HG03095 (cell line): ENCODE results near the gene SMIM24.
A peak's percentile ranks its signal among the peaks of the same experiment; 100 is the strongest.

ENCODE experiments used
- ATAC-seq: cut with Tn5 transposase; IDR thresholded peaks from one replicate; pipeline ENCODE4 v1.9.1; 2021; ENCODE audit warnings: moderate library complexity; ENCODE audit not compliant: unreplicated experiment

The SMIM24 gene

DNA sequence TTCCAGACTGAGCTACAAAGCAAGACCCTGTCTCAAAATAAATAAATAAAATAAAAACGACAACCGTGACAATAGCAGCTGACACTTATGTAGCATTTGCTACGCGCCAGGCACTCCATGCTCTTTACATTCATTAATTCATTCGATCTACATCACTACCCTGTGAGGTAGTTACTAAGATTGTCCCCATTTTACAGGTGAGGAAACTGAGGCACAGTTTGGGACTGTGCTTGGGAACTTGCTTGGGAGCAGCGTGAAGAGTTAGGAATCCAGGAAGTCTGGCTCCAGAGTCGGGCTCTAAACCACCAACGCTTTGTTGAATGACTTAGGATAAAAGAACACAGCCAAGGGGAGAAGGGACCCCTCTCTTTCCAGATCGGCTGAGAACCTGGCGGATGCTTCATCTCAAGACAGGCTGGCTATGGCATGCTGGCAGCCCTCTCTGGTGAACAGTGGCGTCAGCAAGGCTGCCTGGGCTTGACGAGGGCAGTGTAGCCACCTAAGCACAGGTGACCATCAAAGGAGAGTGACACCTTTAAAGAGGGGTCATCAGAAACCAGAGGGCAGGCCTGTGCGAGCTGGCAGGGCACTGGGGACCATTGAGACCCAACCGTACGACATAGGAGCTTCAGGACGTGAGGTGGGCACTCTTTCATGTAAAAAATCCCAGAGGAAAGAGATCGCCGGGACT, 19.6 kb upstream of the SMIM24 start:
- peak; percentile 4 for ATAC-seq

DNA sequence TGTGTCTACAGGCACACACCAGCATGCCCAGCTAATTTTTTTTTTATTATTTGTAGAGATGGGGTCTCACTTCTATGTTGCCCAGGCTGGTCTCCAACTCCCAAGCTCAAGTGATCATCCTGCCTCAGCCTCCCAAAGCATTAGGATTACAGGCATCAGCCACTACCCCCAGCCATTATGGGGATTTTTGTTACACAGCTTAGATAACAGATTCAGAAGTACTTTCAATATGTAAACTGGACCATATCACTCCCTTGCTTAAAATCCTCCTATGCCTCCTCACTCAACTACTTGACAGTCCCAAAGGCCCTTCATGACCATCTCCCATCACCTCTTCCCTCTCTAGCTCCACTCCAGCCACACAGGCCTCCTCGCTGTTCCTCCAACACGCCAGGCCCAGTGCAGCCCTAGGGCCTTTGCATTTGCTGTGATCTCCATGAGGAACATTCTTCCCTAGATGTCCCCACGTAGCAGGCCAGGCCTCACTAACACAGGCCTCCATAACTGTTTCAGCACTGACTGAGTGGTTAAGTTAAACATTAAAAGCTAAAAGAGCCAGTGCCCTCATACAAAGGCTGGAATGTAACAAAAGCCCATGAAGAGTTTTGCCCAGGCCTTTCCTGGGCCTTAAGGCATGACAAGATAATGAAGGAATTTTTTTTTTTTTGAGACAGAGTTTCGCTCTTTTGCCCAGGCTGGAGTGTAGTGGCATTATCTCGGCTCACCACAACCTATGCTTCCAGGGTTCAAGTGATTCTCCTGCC, 17.6 kb upstream of the SMIM24 start:
- no peak for ATAC-seq

DNA sequence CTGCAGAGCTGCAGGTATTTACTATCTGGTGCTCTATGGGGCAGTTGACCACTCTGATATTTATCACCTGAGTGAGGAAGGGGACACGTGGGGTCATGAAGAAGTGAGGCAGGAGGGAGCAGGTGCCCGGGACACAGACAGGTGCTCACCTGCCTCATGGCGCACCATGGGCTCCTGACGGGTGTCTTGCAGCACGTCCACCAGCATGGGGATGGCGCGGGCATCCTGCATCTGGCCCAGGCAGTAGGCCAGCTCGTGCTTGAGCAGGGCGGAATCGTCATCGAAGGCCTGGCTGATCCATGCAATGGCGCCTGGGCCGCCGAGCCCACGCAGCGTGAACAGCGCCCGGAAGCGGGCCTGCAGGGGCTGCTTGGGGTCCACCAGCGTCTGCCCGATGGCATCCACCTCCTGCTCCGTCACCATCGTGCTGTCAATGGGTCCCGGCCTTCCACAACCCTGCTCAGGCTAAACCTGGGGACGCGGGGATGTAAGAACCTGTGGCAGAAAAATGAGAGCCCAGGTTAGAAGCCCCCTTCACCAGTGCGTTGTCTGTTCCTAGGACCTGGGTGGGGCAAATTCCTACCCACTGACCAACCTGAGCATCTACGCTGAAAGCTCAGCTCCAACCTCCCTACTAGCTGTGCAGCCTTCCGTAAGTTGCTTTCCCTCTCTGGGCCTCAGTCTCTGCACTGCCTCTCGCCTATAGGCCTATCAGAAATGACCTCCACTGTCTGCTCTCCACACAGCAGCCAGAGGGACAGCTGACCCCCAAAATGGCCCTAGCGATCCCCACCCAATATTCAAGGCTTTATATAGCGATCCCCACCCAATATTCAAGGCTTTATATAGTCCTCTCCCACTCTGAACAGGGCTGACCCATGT, 16.3 kb upstream of the SMIM24 start:
- no peak for ATAC-seq

DNA sequence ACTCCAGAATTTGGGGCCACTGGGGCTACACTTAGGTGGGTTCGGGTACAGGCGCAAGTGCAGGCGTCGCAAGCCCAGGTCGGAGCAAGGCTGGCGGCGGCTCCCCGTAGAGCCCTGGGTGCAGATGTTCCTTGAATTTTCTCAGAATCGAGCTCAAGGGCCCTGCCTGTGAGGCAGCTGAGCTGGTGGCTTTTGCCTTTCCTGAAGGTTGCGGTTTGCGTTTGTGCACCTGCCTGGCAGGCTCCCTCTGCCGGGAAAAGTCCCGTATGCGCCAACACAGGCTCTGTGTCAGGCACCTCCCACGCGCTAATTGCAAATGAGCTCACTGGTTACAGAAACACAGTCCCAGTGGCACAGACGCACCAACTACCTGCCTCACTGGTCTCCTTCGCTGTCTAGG, 14.2 kb upstream of the SMIM24 start:
- no peak for ATAC-seq

DNA sequence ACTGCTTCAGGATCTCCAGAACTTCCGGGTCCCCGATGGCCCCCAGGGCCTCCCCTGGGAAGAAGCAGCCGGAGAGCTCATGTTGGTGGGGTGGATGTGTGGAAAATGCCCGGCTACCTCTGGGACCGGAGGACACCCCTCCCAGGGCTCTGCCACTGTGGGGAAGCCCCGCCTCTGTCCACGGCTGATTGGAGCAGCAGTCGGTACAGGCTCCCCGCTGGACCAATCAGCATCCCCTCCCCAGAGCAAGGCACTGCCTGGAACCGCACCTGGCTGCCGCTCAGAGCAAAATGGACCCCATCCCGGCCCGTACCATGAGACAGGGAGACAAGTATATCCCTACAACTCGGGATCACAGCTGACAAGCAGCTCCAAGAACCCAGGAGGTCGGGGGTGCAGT, 13.7 kb upstream of the SMIM24 start:
- no peak for ATAC-seq

DNA sequence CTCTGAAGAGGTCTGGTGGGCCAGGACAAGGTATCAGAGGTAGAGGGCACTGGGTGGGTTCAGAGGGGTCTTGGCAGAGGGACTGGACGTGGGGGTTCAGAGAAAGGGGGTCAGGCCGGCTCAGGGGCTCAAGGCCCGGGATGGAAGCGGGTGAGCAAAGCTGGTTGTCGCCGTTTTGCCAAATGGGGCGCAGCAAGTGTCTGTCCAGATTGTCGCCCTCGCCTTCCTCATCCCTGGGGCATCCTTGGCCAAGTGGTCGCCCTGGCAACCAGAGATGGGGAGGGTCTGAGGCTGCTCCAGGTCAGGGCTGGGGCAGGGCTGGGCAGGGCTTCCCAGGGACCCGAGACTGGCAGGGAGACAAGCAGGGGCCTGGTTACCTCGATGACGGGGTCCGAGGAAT, 13.3 kb upstream of the SMIM24 start:
- ATAC-seq, result no peak

DNA sequence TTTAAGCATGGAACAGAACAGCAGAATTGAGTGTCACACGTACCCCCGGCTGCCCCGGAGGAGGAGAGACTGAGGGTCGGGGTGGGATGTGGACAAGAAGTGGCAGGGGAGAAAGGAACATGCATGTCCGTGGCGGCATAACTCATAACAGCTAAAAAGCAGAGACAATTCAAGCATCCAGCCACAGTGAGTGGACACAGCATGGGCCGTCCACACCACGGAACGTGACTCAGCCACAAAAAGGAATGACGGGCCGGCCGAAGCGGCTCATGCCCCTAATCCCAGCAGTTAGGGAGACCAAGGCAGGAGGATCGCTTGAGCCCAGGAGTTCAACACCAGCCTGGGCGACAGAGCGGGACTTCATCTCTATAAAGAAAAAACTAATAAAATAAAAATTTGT, 12.6 kb upstream of the SMIM24 start:
- ATAC-seq, result no peak

DNA sequence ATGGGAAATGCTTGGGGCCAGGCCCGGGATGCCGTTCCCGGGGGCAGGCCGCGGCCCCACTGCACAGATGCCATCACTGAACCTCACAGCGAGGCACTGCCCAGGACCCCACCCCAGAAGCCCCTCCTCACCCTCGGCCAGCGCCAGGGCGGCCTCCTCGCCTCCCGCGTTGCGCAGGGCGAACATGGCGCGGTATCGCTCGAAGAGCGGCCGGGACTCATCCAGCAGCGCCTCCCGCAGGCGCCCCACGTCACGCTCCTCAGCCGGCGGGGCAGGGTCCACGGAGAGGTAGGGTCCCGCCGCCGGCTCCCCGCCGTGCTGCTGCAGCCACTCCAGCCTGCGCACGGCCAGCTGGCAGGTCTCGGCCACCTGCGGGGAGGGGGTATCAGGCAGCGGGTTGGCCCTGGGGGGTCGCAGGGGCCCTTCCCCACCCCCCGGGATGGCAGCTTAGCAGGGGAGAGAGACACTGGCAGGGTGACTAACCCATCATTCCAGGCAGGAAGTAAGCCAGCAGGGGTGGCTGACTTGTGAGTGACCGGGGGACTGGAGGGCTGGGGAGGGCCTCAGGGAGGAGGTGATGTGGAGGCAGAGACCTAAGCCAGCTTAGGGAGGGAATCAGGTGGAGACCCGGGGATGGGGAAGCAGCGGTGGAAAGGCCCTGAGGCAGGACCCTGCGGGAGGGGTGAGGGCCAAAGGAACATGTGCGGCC, 12.0 kb upstream of the SMIM24 start:
- no peak for ATAC-seq

DNA sequence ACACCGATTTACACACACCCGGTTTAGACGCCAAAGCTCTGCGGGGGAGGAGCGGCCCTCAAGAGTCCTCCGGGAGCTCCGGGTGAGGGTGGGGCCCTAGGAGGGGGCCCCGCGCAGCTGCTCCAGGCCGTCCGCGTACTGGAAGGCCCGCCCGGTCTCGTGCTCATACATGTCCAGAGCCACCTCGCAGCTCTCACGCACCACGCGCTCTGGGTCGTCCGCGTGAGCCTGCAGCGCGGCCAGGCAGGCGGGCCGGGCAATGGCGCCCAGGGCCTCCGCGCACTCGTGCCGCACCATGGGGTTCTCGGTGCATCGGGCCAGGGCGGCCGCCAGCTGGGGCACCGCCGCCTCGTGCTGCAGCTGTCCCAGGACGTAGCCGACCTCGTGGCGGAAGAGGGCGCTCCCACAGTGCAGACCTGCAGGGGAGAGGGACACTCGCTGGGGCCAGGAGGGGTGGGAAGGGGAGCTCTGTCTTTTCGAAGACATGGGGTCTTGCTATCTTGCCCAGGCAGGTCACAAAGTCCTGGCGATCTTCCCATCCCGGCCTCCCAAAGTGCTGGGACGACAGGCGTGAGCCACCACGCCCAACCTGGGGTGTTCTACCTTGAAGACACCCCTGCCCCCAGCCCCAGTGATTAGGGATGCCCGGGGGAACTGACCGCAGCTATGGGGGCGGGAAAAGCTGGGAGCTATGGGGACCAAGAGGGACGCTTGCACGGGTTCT, 11.2 kb upstream of the SMIM24 start:
- ATAC-seq, result no peak

DNA sequence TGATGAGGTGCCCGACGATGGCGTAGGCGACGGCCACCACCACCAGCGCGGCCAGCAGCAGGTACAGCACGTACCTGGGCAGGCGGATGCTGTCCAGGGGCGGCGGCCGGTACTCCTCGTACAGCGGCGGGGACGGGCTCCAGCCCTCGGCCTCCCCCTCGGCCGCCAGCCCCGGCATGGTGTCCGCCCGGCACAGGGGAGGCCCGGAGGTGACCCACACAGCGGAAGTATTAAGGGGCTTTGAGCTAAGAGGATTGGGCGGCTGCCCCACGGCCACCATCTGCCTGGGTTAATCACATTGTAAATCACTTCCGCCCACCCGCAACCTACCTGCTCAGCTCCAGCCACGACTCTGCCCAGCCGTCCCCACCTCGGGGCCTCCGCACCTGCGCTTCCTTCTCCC, 2.9 kb upstream of the SMIM24 start, which contains the start of gene SMIM44:
Gene SMIM44 (minus strand): TSS at position 216 of the 403 bp plus-strand sequence. CDS start 38 bp downstream, at position 178.
- ATAC-seq, result no peak

DNA sequence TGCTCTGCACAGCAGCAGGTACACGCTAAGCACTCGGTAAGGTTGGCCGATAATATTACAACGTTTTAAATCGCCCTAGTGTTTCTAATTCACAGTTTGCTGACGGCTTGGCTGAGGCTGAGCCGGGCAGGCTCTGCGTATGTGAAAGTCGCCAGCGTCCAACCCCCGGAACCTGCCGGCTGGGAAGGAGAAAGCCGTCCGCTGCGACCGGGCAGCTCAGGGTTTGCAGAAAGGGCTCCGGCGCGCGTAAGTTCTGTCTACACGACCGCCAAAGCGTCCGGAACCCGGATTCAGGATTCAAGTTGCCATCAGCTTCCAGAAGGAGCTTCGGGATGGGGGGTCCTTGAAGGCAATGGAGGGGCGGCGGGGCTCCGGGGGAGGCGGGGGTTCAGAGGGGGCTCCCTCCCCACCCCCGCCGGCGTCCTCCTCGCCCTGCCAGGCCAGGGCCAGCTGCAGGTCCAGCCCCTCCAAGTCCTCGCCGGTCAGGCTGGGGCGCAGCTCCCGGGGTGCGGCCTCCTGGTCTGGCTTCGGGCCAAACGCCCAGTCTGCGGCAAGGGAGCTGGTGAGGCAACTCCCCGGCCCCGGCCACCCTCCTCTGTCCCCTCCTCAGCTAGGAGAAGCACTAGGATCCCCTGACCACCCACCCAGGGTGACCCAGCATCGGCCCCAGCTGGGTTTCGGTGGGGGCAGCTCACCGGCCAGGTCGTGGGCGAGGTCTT, 2.3 kb upstream of the SMIM24 start:
- no peak for ATAC-seq

DNA sequence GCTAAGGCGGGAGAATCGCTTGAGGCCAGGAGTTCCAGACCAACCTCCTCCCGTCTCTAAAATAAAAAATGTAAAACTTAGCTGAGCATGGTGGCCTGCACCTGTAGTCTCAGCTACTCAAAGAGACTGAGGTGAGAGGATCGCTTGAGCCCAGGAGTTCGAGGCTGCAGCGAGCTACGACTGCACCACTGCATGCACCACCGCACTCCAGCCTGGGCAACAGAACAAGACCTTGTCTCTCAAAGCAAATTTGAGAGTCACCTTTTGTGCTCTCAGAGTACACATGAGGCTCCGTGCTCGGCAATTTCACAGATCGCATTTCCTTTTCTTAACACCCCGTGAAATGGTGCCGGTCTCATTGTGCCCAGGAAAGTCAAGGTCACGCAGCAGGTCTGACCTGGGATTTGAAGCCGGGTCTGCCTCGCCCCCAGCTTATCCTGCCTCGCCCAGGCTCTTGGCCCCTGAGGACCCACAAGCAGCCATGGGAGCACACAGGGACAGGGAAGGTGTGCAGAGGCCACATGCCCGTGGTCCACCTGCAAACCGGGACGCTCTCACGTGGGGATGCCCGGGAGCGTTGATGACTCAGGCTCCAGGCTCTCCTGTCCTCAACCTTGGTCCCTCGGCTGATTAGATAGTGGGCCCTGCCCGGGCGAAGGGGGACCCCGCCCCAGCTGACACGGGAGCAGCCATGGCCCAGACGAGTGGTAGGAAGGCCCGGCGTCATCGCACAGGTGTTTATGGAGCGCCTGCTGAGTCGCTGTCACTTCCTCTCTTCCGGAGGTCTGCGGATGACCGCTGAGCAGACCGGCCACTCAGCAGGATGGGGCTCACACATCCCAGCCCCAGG, 1.1 kb upstream of the SMIM24 start:
- ATAC-seq, result no peak

DNA sequence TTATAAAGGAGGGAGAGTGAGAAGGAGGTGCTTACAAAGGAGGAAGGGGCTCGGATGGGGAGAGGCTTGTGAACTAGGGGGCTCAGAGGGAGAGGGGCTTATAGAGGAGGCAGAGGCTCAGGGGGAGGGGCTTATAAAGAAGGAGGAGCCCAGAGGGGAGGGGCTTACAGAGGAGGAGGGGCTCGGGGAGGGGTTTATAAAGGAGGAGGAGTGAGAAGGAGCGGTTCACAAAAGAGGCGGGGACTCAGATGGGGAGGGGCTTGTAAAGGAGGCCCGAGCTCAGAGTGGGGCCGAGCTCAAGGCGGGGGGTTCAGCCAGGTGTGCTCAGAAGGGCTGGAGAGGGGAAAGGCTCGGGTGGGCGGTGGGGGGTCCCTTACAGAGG, 500 bp downstream of the SMIM24 start:
- ATAC-seq, result no peak

DNA sequence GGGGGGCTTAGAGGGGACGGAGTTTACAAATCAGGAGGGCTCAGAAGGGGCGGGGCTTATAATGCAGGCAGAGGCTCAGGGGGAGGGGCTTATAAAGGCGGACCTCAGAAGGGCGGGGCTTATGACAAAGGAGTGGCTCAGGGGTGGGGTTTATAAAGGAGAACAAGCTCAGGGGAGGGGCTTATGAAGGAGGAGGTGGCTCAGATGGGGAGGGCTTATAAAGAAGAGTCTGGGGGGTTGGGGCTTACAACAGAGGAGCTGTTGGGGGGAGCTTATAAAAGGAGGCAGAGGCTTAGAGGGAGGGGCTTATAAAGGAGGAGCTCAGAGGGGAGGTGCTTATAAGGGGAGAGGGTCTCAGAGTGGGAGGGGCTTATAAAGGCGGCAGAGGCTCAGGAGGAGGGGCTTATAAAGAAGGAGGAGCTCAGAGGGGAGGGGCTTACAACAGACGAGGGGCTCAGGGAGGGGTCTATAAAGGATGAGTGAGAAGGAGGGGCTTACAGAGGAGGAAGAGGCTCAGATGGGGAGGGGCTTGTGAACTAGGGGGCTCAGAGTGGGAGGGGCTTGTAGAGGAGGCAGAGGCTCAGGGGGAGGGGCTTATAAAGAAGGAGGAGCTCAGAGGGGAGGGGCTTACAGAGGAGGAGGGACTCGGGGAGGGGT, 1.0 kb downstream of the SMIM24 start:
- ATAC-seq, result no peak

DNA sequence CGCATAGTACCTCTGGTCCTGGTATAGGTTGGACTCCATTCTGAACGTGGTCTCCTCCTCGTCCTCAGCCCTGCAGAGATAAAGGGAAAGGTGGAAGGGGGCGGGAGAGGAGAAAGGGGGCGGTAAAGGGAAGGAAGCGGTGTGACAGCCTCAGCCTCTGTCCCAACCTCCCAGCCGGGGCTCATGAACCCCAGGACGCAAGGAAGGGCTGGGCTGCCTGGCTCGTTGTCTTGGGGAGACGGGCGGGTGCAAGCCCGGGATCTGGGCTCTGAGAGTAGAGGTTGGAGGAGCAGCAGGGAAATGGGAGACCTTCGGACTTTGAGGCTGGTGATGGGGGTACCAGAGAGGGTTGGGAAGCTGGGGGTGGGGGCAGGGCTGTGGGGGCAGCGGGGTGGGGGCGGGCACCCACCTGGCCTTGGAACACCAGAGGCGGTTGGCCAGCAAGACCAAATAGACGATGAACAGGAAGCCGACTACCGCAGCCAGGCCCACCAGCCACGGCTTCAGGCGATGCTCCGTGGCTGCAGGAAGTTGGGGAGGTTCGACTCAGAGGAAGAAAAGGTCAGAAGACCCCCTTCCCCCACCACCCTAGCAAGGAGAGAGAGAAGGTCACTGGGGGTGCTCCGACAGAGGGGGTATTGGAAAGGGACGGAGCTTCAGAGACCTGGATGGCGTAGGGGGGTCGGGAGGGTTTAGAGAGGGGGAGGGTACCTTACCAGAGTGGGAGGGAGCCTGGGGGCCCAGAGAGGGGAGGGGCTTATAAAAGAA, 1.7 kb downstream of the SMIM24 start:
- no peak for ATAC-seq

DNA sequence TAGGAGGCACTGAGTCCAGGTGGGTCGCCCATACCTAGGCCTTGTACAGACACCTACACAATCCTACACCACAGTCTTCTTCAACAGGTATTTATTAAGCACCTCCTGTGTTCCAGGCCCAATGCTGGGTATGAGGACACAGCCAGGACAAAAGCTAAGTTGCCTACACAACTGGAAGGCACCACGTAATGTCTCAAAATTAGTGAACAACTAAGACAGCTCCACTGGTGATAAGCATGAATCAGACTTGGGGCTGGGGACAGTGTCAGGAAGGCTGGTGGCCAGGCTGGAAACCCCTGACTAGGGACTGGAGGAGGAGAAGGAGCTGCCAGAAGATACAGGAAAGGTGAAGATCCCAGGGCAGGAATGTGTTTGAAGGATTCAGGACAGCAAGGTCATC, 2.4 kb downstream of the SMIM24 start:
- no peak for ATAC-seq

DNA sequence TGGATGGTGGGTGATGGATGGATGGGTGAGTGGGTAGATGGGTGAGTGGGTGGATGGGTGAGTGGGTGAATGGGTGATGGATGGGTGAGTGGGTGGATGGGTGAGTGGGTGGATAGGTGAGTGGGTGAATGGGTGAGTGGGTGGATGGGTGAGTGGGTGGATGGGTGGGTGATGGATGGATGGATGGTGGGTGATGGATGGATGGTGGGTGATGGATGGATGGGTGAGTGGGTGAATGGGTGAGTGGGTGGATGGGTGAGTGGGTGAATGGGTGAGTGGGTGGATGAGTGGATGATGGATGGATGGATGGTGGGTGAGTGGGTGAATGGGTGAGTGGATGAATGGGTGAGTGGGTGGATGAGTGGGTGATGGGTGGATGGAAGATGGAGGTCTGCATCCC, 2.8 kb downstream of the SMIM24 start:
- ATAC-seq, result no peak

DNA sequence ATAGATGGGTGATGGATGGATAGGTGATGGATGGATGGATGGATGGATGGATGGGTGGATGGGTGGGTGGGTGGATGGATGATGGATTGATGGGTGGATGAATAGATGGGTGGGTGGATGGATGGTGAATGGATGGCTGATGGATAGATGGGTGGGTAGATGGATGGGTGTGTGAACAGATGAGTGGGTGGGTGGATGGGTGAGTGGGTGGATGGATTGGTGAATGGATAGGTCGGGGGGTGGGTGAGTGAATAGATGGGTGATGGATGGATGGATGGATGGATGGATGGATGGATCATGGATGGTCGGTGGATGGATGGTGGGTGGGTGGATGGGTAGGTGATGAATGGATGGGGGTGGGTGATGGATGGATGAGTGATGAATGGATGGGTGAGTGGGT, 3.5 kb downstream of the SMIM24 start:
- ATAC-seq, result no peak
